K562 (cell line): ENCODE measurements around the gene C16orf96. TPM values are rescaled to one million over a fixed set of nuclear protein-coding genes. Genes with fewer than 3 reads are reported as not detected.

Experiments
- ATAC-seq: fragments of 200-7000 bp; cut with Tn5 transposase; 3 replicates; pipeline ENCODE4 v1.9.1; 2020; ENCODE audit warnings: moderate library complexity
- BruUV-seq: library from RNA; stranded (reverse); fragments of 400-500 nt; replicated peaks from 2 replicates; lab custom pipeline; 2021; lab: Mats Ljungman, UMichigan
- CTCF ChIA-PET: fragments of 300-600 bp; formaldehyde crosslinking; extraction: SDS; loops from one replicate; lab custom pipeline; 2021; ENCODE audit warnings: low intra/inter-chr PET ratio; lab: Yijun Ruan, JAX
- POLR2A ChIA-PET: fragments of 300-600, 350-650 bp; sonication (Branson Sonifier 250); formaldehyde crosslinking; extraction: SDS; loops from one replicate; lab custom pipeline; 2021; ENCODE audit warnings: antibody characterized with exemption, inconsistent platforms; lab: Yijun Ruan, JAX
- DNase-seq, 4 experiments: peaks; one replicate each; pipeline versions ENCODE4 v3.0.0 to v3.0.0-alpha.2; 2011 to 2018; ENCODE audit warnings: low spot score in 3 of 4, mixed read lengths in 3 of 4; ENCODE audit errors: extremely low read depth in 1 of 4
- FAIRE-seq: peaks from 2 replicates; lab custom pipeline; 2011; peaks lifted over from hg19 to GRCh38; lab: Jason Lieb, UNC
- H2AFZ ChIP-seq: 2 replicates; pipeline ENCODE4 v1.6.0; 2011; ENCODE audit warnings: low read depth, low read length, control low read depth, inconsistent platforms
- H3K27ac ChIP-seq: fragments of 200-600 bp; 3 replicates; pipeline ENCODE4 v1.8.0; 2011; ENCODE audit warnings: low read depth, mild to moderate bottlenecking, control low read depth, inconsistent platforms, low read length, moderate library complexity, mixed read lengths; ENCODE audit errors: extremely low read depth
- H3K27me3 ChIP-seq, 2 experiments: fragments of 300-600 bp in 1 of 2; 2 replicates in 1 of 2; 3 replicates in 1 of 2; pipeline versions ENCODE4 v1.6.0 to v1.8.0; 2011; ENCODE audit warnings: inconsistent platforms in 2 of 2, low read length in 2 of 2, mild to moderate bottlenecking in 1 of 2, mixed read lengths in 1 of 2, moderate library complexity in 1 of 2; ENCODE audit not compliant: control insufficient read depth in 2 of 2, insufficient read depth in 2 of 2
- H3K36me3 ChIP-seq: fragments of 300-600 bp; 3 replicates; pipeline ENCODE4 v1.8.0; 2011; ENCODE audit warnings: mild to moderate bottlenecking, low read length, inconsistent platforms; ENCODE audit not compliant: control insufficient read depth, insufficient read depth
- H3K4me1 ChIP-seq, 2 experiments: fragments of 200-600 bp in 1 of 2; replicated peaks in 1 of 2; 2 replicates in 1 of 2; 3 replicates in 1 of 2; pipeline versions ENCODE4 v1.5.1 to v1.8.0; 2011; ENCODE audit warnings: inconsistent platforms in 2 of 2, low read length in 2 of 2, mild to moderate bottlenecking in 1 of 2, mixed read lengths in 1 of 2, moderate library complexity in 1 of 2; ENCODE audit not compliant: control insufficient read depth in 2 of 2, insufficient read depth in 2 of 2
- H3K4me2 ChIP-seq: 2 replicates; pipeline ENCODE4 v1.6.1; 2011; ENCODE audit warnings: low read length, control low read depth, inconsistent platforms, mixed read lengths; ENCODE audit not compliant: insufficient read depth
- H3K4me3 ChIP-seq: fragments of 200-600 bp; sonication (generic), shearing (Covaris generic); 2 replicates; pipeline ENCODE4 v1.5.1; 2016; ENCODE audit warnings: control low read depth, inconsistent platforms
- H3K79me2 ChIP-seq: fragments of 200-600 bp; 3 replicates; pipeline ENCODE4 v1.8.0; 2011; ENCODE audit warnings: low read length, inconsistent platforms; ENCODE audit not compliant: control insufficient read depth, insufficient read depth
- H3K9ac ChIP-seq, 2 experiments: 2 replicates each; pipeline versions ENCODE4 v1.6.0 to v1.6.1; 2011; ENCODE audit warnings: low read depth in 2 of 2, low read length in 2 of 2, control low read depth in 1 of 2, inconsistent platforms in 1 of 2, mild to moderate bottlenecking in 1 of 2, mixed read lengths in 1 of 2; ENCODE audit not compliant: insufficient read depth in 1 of 2
- H3K9me1 ChIP-seq: one replicate; pipeline ENCODE4 v1.6.0; 2011; ENCODE audit warnings: inconsistent platforms, mild to moderate bottlenecking, low read length, moderate library complexity; ENCODE audit not compliant: control insufficient read depth, insufficient read depth
- H3K9me3 ChIP-seq: replicated peaks from 2 replicates; pipeline ENCODE4 v1.5.1; 2011; ENCODE audit warnings: low read depth, low read length, inconsistent platforms; ENCODE audit not compliant: control insufficient read depth, insufficient read depth
- H4K20me1 ChIP-seq: replicated peaks from 2 replicates; pipeline ENCODE4 v1.6.1; 2011; ENCODE audit warnings: low read length, inconsistent platforms, mixed read lengths; ENCODE audit not compliant: control insufficient read depth, insufficient read depth
- BCLAF1 ChIP-seq, 2 experiments: fragments of 450-650 bp in 1 of 2; IDR thresholded peaks; 2 replicates each; pipeline ENCODE4 v1.6.1; 2011 to 2017; ENCODE audit warnings: low read depth in 2 of 2, antibody characterized with exemption in 1 of 2, borderline replicate concordance in 1 of 2, low read length in 1 of 2, mild to moderate bottlenecking in 1 of 2, mixed read lengths in 1 of 2; ENCODE audit not compliant: control insufficient read depth in 1 of 2
- C11orf30 ChIP-seq: fragments of 450-650 bp; IDR thresholded peaks from 2 replicates; pipeline ENCODE4 v1.6.1; 2016; ENCODE audit warnings: low read depth, mild to moderate bottlenecking
- CBX1 ChIP-seq: sonication (generic); IDR thresholded peaks from 2 replicates; pipeline ENCODE4 v1.6.1; 2016; ENCODE audit warnings: antibody characterized with exemption, low read depth, mild to moderate bottlenecking
- HOMEZ ChIP-seq: fragments of 250-450 bp; sonication (Bioruptor Pico); IDR thresholded peaks from 2 replicates; pipeline ENCODE4 v1.4.0; 2020; ENCODE audit warnings: mild to moderate bottlenecking, moderate library complexity
- KDM2B ChIP-seq: fragments of 250-450 bp; sonication (Bioruptor Pico); IDR thresholded peaks from 2 replicates; pipeline ENCODE4 v1.8.0; 2021; ENCODE audit warnings: mild to moderate bottlenecking, moderate library complexity
- KDM4B ChIP-seq, 2 experiments: fragments of 450-650 bp in 1 of 2; sonication (generic) in 1 of 2; IDR thresholded peaks; 2 replicates each; pipeline ENCODE4 v1.6.1; 2016 to 2017; ENCODE audit warnings: borderline replicate concordance in 2 of 2, antibody characterized with exemption in 1 of 2, low read depth in 1 of 2, mild to moderate bottlenecking in 1 of 2
- POLR2B ChIP-seq: fragments of 450-650 bp; IDR thresholded peaks from 2 replicates; pipeline ENCODE4 v1.6.1; 2018; ENCODE audit warnings: low read depth; ENCODE audit not compliant: partially characterized antibody
- RBM34 ChIP-seq: fragments of 200-400 bp; formaldehyde crosslinking; IDR thresholded peaks from 2 replicates; pipeline ENCODE4 v1.6.1; 2018; ENCODE audit warnings: low read length, borderline replicate concordance; ENCODE audit not compliant: insufficient read depth
- RHOXF2B ChIP-seq: fragments of 250-450 bp; sonication (Bioruptor Pico); conservative IDR thresholded peaks from 2 replicates; pipeline ENCODE4 v1.5.1; 2021
- SREBF2 ChIP-seq: sonication (generic); formaldehyde crosslinking; IDR thresholded peaks from 2 replicates; pipeline ENCODE4 v1.4.0; 2020; ENCODE audit warnings: mild to moderate bottlenecking, missing genetic modification reagents
- STAT5B ChIP-seq: fragments of 250-450 bp; sonication (Bioruptor Pico); IDR thresholded peaks from 2 replicates; pipeline ENCODE4 v1.8.0; 2021; ENCODE audit warnings: mild to moderate bottlenecking, inconsistent platforms
- USF1 ChIP-seq: sonication (generic); formaldehyde crosslinking; IDR thresholded peaks from 2 replicates; pipeline ENCODE4 v1.9.0; 2022; ENCODE audit warnings: mild to moderate bottlenecking, missing genetic modification reagents
- ZBTB1 ChIP-seq: sonication (generic); formaldehyde crosslinking; IDR thresholded peaks from 2 replicates; pipeline ENCODE4 v1.8.1; 2023; ENCODE audit warnings: missing genetic modification reagents, low read depth, mild to moderate bottlenecking, borderline replicate concordance
- ZFP91 ChIP-seq: sonication (generic); formaldehyde crosslinking; IDR thresholded peaks from 2 replicates; pipeline ENCODE4 v1.8.0; 2022; ENCODE audit warnings: mild to moderate bottlenecking, missing genetic modification reagents
- ZNF124 ChIP-seq: sonication (generic); formaldehyde crosslinking; IDR thresholded peaks from 2 replicates; pipeline ENCODE4 v1.8.1; 2022; ENCODE audit warnings: missing genetic modification reagents
- ZNF23 ChIP-seq: fragments of 250-450 bp; sonication (Bioruptor Pico); IDR thresholded peaks from 2 replicates; pipeline ENCODE4 v1.4.0; 2020; ENCODE audit warnings: mild to moderate bottlenecking
- ZNF24 ChIP-seq: fragments of 450-650 bp; IDR thresholded peaks from 2 replicates; pipeline ENCODE4 v1.6.1; 2016
- WGBS: fragments of 100-300 bp; shearing (Covaris generic); methylation state at CpG from one replicate; pipeline ENCODE4 v1.1.6; 2016; ENCODE audit warnings: low coverage, mixed read lengths; ENCODE audit not compliant: insufficient coverage; ENCODE audit errors: missing lambda C conversion rate; 5-methylcytosine and 5-hydroxymethylcytosine counted together
- in situ Hi-C: fragments of 300-500 bp; cut with MboI; formaldehyde crosslinking; loops from 4 replicates; pipeline ENCODE4 v1.15.0; 2018; ENCODE audit warnings: inconsistent platforms, mixed read lengths
- intact Hi-C: fragments of 100-400 bp; cut with micrococcal nuclease; formaldehyde crosslinking; loops from 2 replicates; pipeline ENCODE4 v1.14.2; 2022
- polyA plus RNA-seq, 8 experiments: library from polyadenylated mRNA; depleted of rRNA in 4 of 8; stranded (reverse) in 5 of 8; unstranded in 3 of 8; fragments of >200 nt; fragmentation: Nextera tagmentation in 2 of 8; fragmentation: Illumina TruSeq in 1 of 8; extraction: Ambion mirVana in 2 of 8; extraction: Trizol in 1 of 8; gene quantifications; 2 replicates each; pipeline versions ENCODE4 v1.2.1 to v1.2.3, GENCODE V29; 2011 to 2014; ENCODE audit warnings: inconsistent platforms in 1 of 8, missing spikeins in 1 of 8
- total RNA-seq, 7 experiments: library from RNA; depleted of rRNA in 6 of 7; stranded (reverse); fragments of >200 nt in 6 of 7; fragmentation: Illumina TruSeq in 2 of 7; extraction: Trizol in 2 of 7; gene quantifications; 2 replicates each; pipeline versions ENCODE4 v1.2.1 to v1.2.3, GENCODE V29; 2011 to 2021; ENCODE audit warnings: low replicate concordance in 1 of 7

C16orf96 gene
- total and polyA plus RNA-seq, 9 of the 15 experiments (the other 6 are each of a cell fraction or from before 2014, with no cell fraction given) = not detected

GRCh38 chr16:4520913-4521312 is 35.2 kb upstream of the C16orf96 start:
- BruUV-seq = no TSS peak
- Histone ChIP-seq H3K4me1 (peaks cover 9 to 16% of the 10 kb centered on the region in 2 experiments; a peak in 4 of 5 replicates), H3K4me2 (no peak overlapping the region), H3K27me3 (no peaks in the 10 kb centered on the region), H3K9me1 (no peaks in the 10 kb centered on the region), H3K79me2 (no peaks in the 10 kb centered on the region), H3K4me3 (no peak overlapping the region), H3K9ac (no peak overlapping the region), H3K36me3 (no peaks in the 10 kb centered on the region), H4K20me1 (no peaks in the 10 kb centered on the region), H3K9me3 (no peaks in the 10 kb centered on the region), H3K27ac (no peak overlapping the region), H2AFZ (no peak overlapping the region)
- POLR2A ChIA-PET = no interaction called here
- DNase-seq (no peak), FAIRE-seq (no peak), ATAC-seq (no peak)
- CTCF ChIA-PET = no interaction called here
- TF ChIP-seq ZNF24 (no peak), HOMEZ (CRISPR knock-in tag) (no peak), ZBTB1 (CRISPR knock-in tag) (no peak), KDM4B (IDR thresholded peaks at IDR 0.05; ENCODE audit: borderline replicate concordance in 2 of 2, low read depth in 1 of 2) (no peak), BCLAF1 (IDR thresholded peaks at IDR 0.05; ENCODE audit: borderline replicate concordance in 1 of 2, control insufficient read depth in 1 of 2, low read depth in 2 of 2, low read length in 1 of 2) (no peak), KDM2B (CRISPR knock-in tag) (no peak), USF1 (CRISPR knock-in tag) (no peak), SREBF2 (CRISPR knock-in tag) (no peak), C11orf30 (no peak), POLR2B (no peak), RBM34 (no peak), ZNF124 (CRISPR knock-in tag) (no peak), ZNF23 (no peak), RHOXF2B (CRISPR knock-in tag) (no peak), CBX1 (no peak), ZFP91 (no peak), STAT5B (CRISPR knock-in tag) (no peak)
- WGBS = 55% methylated on average over 7 of the region's 7 CpGs
- intact Hi-C loops = loop anchor here (10.0 kb wide), 1 partner anchor 434 kb away; the partner anchor contains the start of gene SEC14L5
- in situ Hi-C loops = loop anchor here (5.0 kb wide), 1 partner anchor 66 kb away; no protein-coding TSS in a partner anchor
